Trophoblast cell (in vitro differentiated cells and primary cell): ENCODE results near the gene C11orf86.
A peak's percentile ranks its signal among the peaks of the same experiment; 100 is the strongest.

Source experiments
- DNase-seq, 2 donors: peaks; one replicate each; pipeline ENCODE4 v3.0.0-alpha.2; 2016
- H2AFZ ChIP-seq: 2 replicates; pipeline ENCODE4 v1.6.1; 2013; ENCODE audit warnings: low read length, moderate library complexity, mild to moderate bottlenecking; ENCODE audit not compliant: insufficient read depth, poor library complexity
- H2AK5ac ChIP-seq: 2 replicates; pipeline ENCODE4 v1.6.1; 2013; ENCODE audit warnings: mild to moderate bottlenecking, low read length
- H2BK120ac ChIP-seq: 2 replicates; pipeline ENCODE4 v1.6.1; 2013; ENCODE audit warnings: low read length, mild to moderate bottlenecking, moderate library complexity; ENCODE audit not compliant: insufficient read depth, poor library complexity
- H2BK12ac ChIP-seq: 2 replicates; pipeline ENCODE4 v1.6.1; 2013; ENCODE audit warnings: mild to moderate bottlenecking, low read length, moderate library complexity
- H2BK5ac ChIP-seq: 2 replicates; pipeline ENCODE4 v1.6.1; 2013; ENCODE audit warnings: low read length, low read depth, moderate library complexity, mild to moderate bottlenecking; ENCODE audit not compliant: poor library complexity
- H3K14ac ChIP-seq: 2 replicates; pipeline ENCODE4 v1.6.1; 2013; ENCODE audit warnings: mild to moderate bottlenecking, low read length
- H3K18ac ChIP-seq: 2 replicates; pipeline ENCODE4 v1.6.1; 2013; ENCODE audit warnings: mild to moderate bottlenecking, low read length
- H3K23ac ChIP-seq: 2 replicates; pipeline ENCODE4 v1.6.1; 2013; ENCODE audit warnings: low read length
- H3K27ac ChIP-seq: 2 replicates; pipeline ENCODE4 v1.5.1; 2013; ENCODE audit warnings: low read depth, mild to moderate bottlenecking, inconsistent platforms, low read length, moderate library complexity
- H3K27me3 ChIP-seq: 2 replicates; pipeline ENCODE4 v1.6.1; 2013; ENCODE audit warnings: inconsistent platforms, mild to moderate bottlenecking, low read length, moderate library complexity; ENCODE audit not compliant: insufficient read depth
- H3K36me3 ChIP-seq, 2 experiments: 1 replicate in 1 of 2; 2 replicates in 1 of 2; pipeline ENCODE4 v1.6.1; 2013; ENCODE audit warnings: low read length in 2 of 2, mild to moderate bottlenecking in 2 of 2, moderate library complexity in 1 of 2; ENCODE audit not compliant: insufficient read depth in 2 of 2, control insufficient read depth in 1 of 2
- H3K4ac ChIP-seq: 2 replicates; pipeline ENCODE4 v1.6.1; 2013; ENCODE audit warnings: low read depth, mild to moderate bottlenecking, low read length, moderate library complexity
- H3K4me1 ChIP-seq, 2 experiments: 1 replicate in 1 of 2; 2 replicates in 1 of 2; pipeline ENCODE4 v1.6.1; 2013; ENCODE audit warnings: low read length in 2 of 2, mild to moderate bottlenecking in 2 of 2, moderate library complexity in 1 of 2; ENCODE audit not compliant: insufficient read depth in 2 of 2, control insufficient read depth in 1 of 2
- H3K4me2 ChIP-seq: 2 replicates; pipeline ENCODE4 v1.6.1; 2013; ENCODE audit warnings: inconsistent platforms, mild to moderate bottlenecking, low read length, moderate library complexity
- H3K4me3 ChIP-seq: 2 replicates; pipeline ENCODE4 v1.5.1; 2013; ENCODE audit warnings: mild to moderate bottlenecking, low read depth, low read length, inconsistent platforms
- H3K79me1 ChIP-seq: one replicate; pipeline ENCODE4 v1.6.1; 2013; ENCODE audit warnings: low read length
- H3K79me2 ChIP-seq: 2 replicates; pipeline ENCODE4 v1.6.1; 2013; ENCODE audit warnings: low read length, mild to moderate bottlenecking; ENCODE audit not compliant: control insufficient read depth, insufficient read depth, poor library complexity
- H3K9ac ChIP-seq: 2 replicates; pipeline ENCODE4 v1.6.1; 2013; ENCODE audit warnings: mild to moderate bottlenecking, low read length
- H3K9me3 ChIP-seq: 2 replicates; pipeline ENCODE4 v1.6.1; 2013; ENCODE audit warnings: low read depth, mild to moderate bottlenecking, control low read depth, inconsistent platforms, low read length; ENCODE audit not compliant: insufficient read depth
- H4K12ac ChIP-seq: 2 replicates; pipeline ENCODE4 v1.6.1; 2013; ENCODE audit warnings: low read depth, mild to moderate bottlenecking, low read length, moderate library complexity
- H4K8ac ChIP-seq: 2 replicates; pipeline ENCODE4 v1.6.1; 2013; ENCODE audit warnings: low read depth, mild to moderate bottlenecking, low read length, moderate library complexity
- H4K91ac ChIP-seq: one replicate; pipeline ENCODE4 v1.6.1; 2013; ENCODE audit warnings: low read depth, mild to moderate bottlenecking, low read length, moderate library complexity
- WGBS: extraction: QIAGEN DNeasy Blood & Tissue Kit; methylation state at CpG from one replicate; pipeline ENCODE4 v1.1.7; 2013; ENCODE audit warnings: missing lambda C conversion rate; ENCODE audit not compliant: insufficient read length, insufficient coverage; ENCODE audit errors: extremely low coverage; 5-methylcytosine and 5-hydroxymethylcytosine counted together

Gene C11orf86

GRCh38 chr11:66956689-66957290, 18.3 kb upstream of the C11orf86 start:
- no CpG with 5 or more reads among the region's 7 CpGs for WGBS
- Histone ChIP-seq H2BK5ac (no peak overlapping the region), H3K23ac (no peak overlapping the region), H2BK12ac (no peak overlapping the region), H4K12ac (no peak overlapping the region), H4K91ac (no peak overlapping the region), H3K9me3 (peaks cover 3% of the 10 kb centered on the region), H2BK120ac (no peak overlapping the region), H4K8ac (no peak overlapping the region), H3K14ac (no peak overlapping the region), H3K36me3 (no peaks in the 10 kb centered on the region), H3K27ac (no peak overlapping the region), H3K9ac (no peak overlapping the region), H3K4me2 (no peak overlapping the region), H3K4me1 (peaks cover 8 to 9% of the 10 kb centered on the region in 2 experiments), H3K18ac (no peak overlapping the region), H3K79me1 (peaks cover 2% of the 10 kb centered on the region), H3K4ac (no peak overlapping the region), H3K27me3 (no peaks in the 10 kb centered on the region), H2AK5ac (no peak overlapping the region), H3K4me3 (no peak overlapping the region), H2AFZ (no peak overlapping the region), H3K79me2 (peaks cover 2% of the 10 kb centered on the region)
- DNase-seq, result peak; percentile 13 to 34

DNA sequence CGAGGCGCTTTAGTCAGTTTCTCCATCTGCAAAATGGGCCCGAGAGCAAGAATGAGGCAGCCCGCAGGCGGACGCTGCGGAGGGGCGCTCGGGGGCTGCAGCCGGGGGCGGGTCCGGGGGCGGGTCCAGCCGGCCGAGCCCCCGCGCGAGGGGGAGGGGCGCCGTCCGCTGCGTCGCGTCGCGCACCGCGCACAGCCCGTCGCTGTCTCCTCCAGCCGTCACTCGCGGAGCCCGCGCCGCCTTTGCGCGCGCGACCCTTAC, 17.2 kb upstream of the C11orf86 start:
- Histone ChIP-seq H2BK5ac (no peak overlapping the region), H2BK120ac (peak overlapping the region; percentile 80), H2AFZ (peak overlapping the region; percentile 89), H3K4me1 (peaks cover 8 to 9% of the 10 kb centered on the region in 2 experiments), H4K8ac (peak overlapping the region; percentile 91), H3K9ac (peak overlapping the region; percentile 87), H3K14ac (peak overlapping the region; percentile 84), H3K27ac (peak overlapping the region; percentile 60), H3K4me3 (peak overlapping the region; percentile 99), H3K79me2 (peaks cover 2% of the 10 kb centered on the region), H3K27me3 (no peaks in the 10 kb centered on the region), H3K9me3 (peaks cover 3% of the 10 kb centered on the region), H3K18ac (peak overlapping the region; percentile 96), H4K12ac (peak overlapping the region; percentile 80), H2BK12ac (peak overlapping the region; percentile 37), H2AK5ac (no peak overlapping the region), H3K4ac (no peak overlapping the region), H4K91ac (peak overlapping the region; percentile 72), H3K79me1 (peaks cover 2% of the 10 kb centered on the region), H3K36me3 (no peaks in the 10 kb centered on the region), H3K23ac (no peak overlapping the region), H3K4me2 (peak overlapping the region; percentile 88)
- DNase-seq, result no peak
- no CpG with 5 or more reads among the region's 40 CpGs for WGBS

GRCh38 chr11:66958232-66958955, 16.7 kb upstream of the C11orf86 start, which contains the start of gene PC:
TSS of gene PC (minus strand) at chr11:66958383. CDS start at chr11:66872159, 86,224 bp downstream.
- Histone ChIP-seq H2AK5ac (no peak within 1 kb of the TSS), H3K9me3 (peaks cover 3% of the 10 kb centered on the region)

GRCh38 chr11:66958956-66959274, 16.2 kb upstream of the C11orf86 start:
- Histone ChIP-seq H2BK12ac (no peak overlapping the region), H3K4me3 (peak overlapping the region; percentile 23), H3K27ac (no peak overlapping the region), H3K36me3 (no peaks in the 10 kb centered on the region), H4K91ac (no peak overlapping the region), H3K18ac (no peak overlapping the region), H3K4me1 (peaks cover 8 to 9% of the 10 kb centered on the region in 2 experiments), H2AFZ (peak overlapping the region; percentile 66), H2AK5ac (no peak overlapping the region), H3K79me2 (peaks cover 2% of the 10 kb centered on the region), H3K27me3 (no peaks in the 10 kb centered on the region), H2BK5ac (no peak overlapping the region), H3K4ac (no peak overlapping the region), H3K14ac (no peak overlapping the region), H2BK120ac (no peak overlapping the region), H4K8ac (peak overlapping the region; percentile 1), H3K9ac (no peak overlapping the region), H3K4me2 (peak overlapping the region; percentile 42), H3K23ac (no peak overlapping the region), H3K9me3 (peaks cover 3% of the 10 kb centered on the region), H4K12ac (no peak overlapping the region), H3K79me1 (peaks cover 2% of the 10 kb centered on the region)
- DNase-seq, result no peak
- WGBS, result no CpG with 5 or more reads among the region's 10 CpGs

More at GRCh38 chr11:66958232-66958955, 16.7 kb upstream of the C11orf86 start, which contains the start of gene PC:
- H3K4ac ChIP-seq, result no peak within 1 kb of the TSS
- peak within 1 kb of the TSS; percentile 88 for H3K4me2 ChIP-seq
- peak within 1 kb of the TSS; percentile 80 for H2BK120ac ChIP-seq
- H4K8ac ChIP-seq, result peak within 1 kb of the TSS; percentile 91
- peak within 1 kb of the TSS; percentile 80 for H4K12ac ChIP-seq
- peak within 1 kb of the TSS; percentile 96 for H3K18ac ChIP-seq
- H3K27ac ChIP-seq, result peak within 1 kb of the TSS; percentile 60
- no CpG with 5 or more reads among the region's 74 CpGs for WGBS
- H3K27me3 ChIP-seq, result no peaks in the 10 kb centered on the region
- peak within 1 kb of the TSS; percentile 37 for H2BK12ac ChIP-seq
- H3K9ac ChIP-seq, result peak within 1 kb of the TSS; percentile 87
- peak within 1 kb of the TSS; percentile 84 for H3K14ac ChIP-seq
- H2AFZ ChIP-seq, result peak within 1 kb of the TSS; percentile 89
- no peak within 1 kb of the TSS for H2BK5ac ChIP-seq
- H3K23ac ChIP-seq, result no peak within 1 kb of the TSS
- H4K91ac ChIP-seq, result peak within 1 kb of the TSS; percentile 72
- peaks cover 2% of the 10 kb centered on the region for H3K79me2 ChIP-seq
- H3K79me1 ChIP-seq, result peaks cover 2% of the 10 kb centered on the region
- peak within 1 kb of the TSS; percentile 99 for H3K4me3 ChIP-seq
- H3K4me1 ChIP-seq, result peaks cover 8 to 9% of the 10 kb centered on the region in 2 experiments
- H3K36me3 ChIP-seq, result no peaks in the 10 kb centered on the region
- DNase-seq, result peak; percentile 99
